Keratinocyte (primary cell): ENCODE measurements around the gene FEN1. TPM values are rescaled to one million over a fixed set of nuclear protein-coding genes. Genes with fewer than 3 reads are reported as not detected.

Experiments
- DNase-seq: peaks from one replicate; pipeline ENCODE4 v3.0.0-alpha.2; 2011; ENCODE audit warnings: low read depth, missing footprints, low spot score
- FAIRE-seq: peaks from 2 replicates; lab custom pipeline; 2011; peaks lifted over from hg19 to GRCh38; lab: Jason Lieb, UNC
- H2AFZ ChIP-seq: 2 replicates; pipeline ENCODE4 v1.6.0; 2012; ENCODE audit warnings: low read length, control low read depth, inconsistent platforms; ENCODE audit not compliant: control insufficient read depth
- H3K27ac ChIP-seq: 2 replicates; pipeline ENCODE4 v1.5.1; 2011; ENCODE audit warnings: low read length; ENCODE audit not compliant: control insufficient read depth, insufficient read depth
- H3K27me3 ChIP-seq: 3 replicates; pipeline ENCODE4 v1.6.0; 2011; ENCODE audit warnings: low read length; ENCODE audit not compliant: control insufficient read depth, insufficient read depth; ENCODE audit errors: extremely low read depth
- H3K36me3 ChIP-seq, 2 experiments: 2 replicates in 1 of 2; 3 replicates in 1 of 2; pipeline ENCODE4 v1.5.1; 2011; ENCODE audit warnings: low read length in 2 of 2, mild to moderate bottlenecking in 1 of 2; ENCODE audit not compliant: control insufficient read depth in 2 of 2, insufficient read depth in 2 of 2; ENCODE audit errors: extremely low read depth in 1 of 2
- H3K4me1 ChIP-seq: 3 replicates; pipeline ENCODE4 v1.5.1; 2011; ENCODE audit warnings: low read length; ENCODE audit not compliant: control insufficient read depth, insufficient read depth; ENCODE audit errors: extremely low read depth
- H3K4me2 ChIP-seq: 3 replicates; pipeline ENCODE4 v1.6.0; 2011; ENCODE audit warnings: low read depth, low read length; ENCODE audit not compliant: control insufficient read depth, insufficient read depth; ENCODE audit errors: extremely low read depth
- H3K4me3 ChIP-seq, 3 experiments: fragments of 200-600 bp in 1 of 3; sonication (generic) in 1 of 3; 2 replicates in 2 of 3; 3 replicates in 1 of 3; pipeline ENCODE4 v1.5.1; 2011 to 2016; ENCODE audit warnings: low read length in 3 of 3, mild to moderate bottlenecking in 3 of 3, control low read depth in 2 of 3, inconsistent platforms in 1 of 3, low read depth in 1 of 3, mixed read lengths in 1 of 3, mixed run types in 1 of 3, moderate library complexity in 1 of 3; ENCODE audit not compliant: control insufficient read depth in 2 of 3, insufficient read depth in 2 of 3; ENCODE audit errors: extremely low read depth in 1 of 3
- H3K79me2 ChIP-seq: 2 replicates; pipeline ENCODE4 v1.6.0; 2012; ENCODE audit warnings: low read length; ENCODE audit not compliant: control insufficient read depth, insufficient read depth
- H3K9ac ChIP-seq: 3 replicates; pipeline ENCODE4 v1.6.0; 2011; ENCODE audit warnings: low read length; ENCODE audit not compliant: control insufficient read depth, insufficient read depth; ENCODE audit errors: extremely low read depth
- H3K9me1 ChIP-seq: 3 replicates; pipeline ENCODE4 v1.6.0; 2011; ENCODE audit warnings: low read length; ENCODE audit not compliant: control insufficient read depth, insufficient read depth; ENCODE audit errors: extremely low read depth
- H3K9me3 ChIP-seq: 2 replicates; pipeline ENCODE4 v1.5.1; 2012; ENCODE audit warnings: low read depth, low read length; ENCODE audit not compliant: control insufficient read depth
- H4K20me1 ChIP-seq: 3 replicates; pipeline ENCODE4 v1.6.0; 2011; ENCODE audit warnings: low read length; ENCODE audit not compliant: control insufficient read depth, insufficient read depth; ENCODE audit errors: extremely low read depth
- EZH2 ChIP-seq: IDR thresholded peaks from one replicate; pipeline ENCODE4 v1.6.1; 2012; ENCODE audit warnings: inconsistent platforms, mild to moderate bottlenecking, low read length, moderate library complexity
- dilution Hi-C: fragments of 300-500 bp; cut with MboI; formaldehyde crosslinking; loops from one replicate; pipeline ENCODE4 v1.7.0; 2020; ENCODE audit warnings: low sequenced_read_pairs; ENCODE audit not compliant: extremely low pct_ligation_motif_present
- polyA plus RNA-seq, 5 experiments: library from polyadenylated mRNA; depleted of rRNA in 3 of 5; stranded (reverse) in 3 of 5; stranded (forward) in 1 of 5; unstranded in 1 of 5; fragments of >200 nt; gene quantifications; 1 replicate in 1 of 5; 2 replicates in 3 of 5; 3 replicates in 1 of 5; pipeline versions ENCODE4 v1.2.1 to v1.2.3, GENCODE V29; 2011 to 2012; ENCODE audit warnings: missing spikeins in 2 of 5, low read depth in 1 of 5, low replicate concordance in 1 of 5
- TF ChIP-seq, protein P1 (sequence below), 3 experiments: IDR thresholded peaks in 1 of 3; conservative IDR thresholded peaks in 1 of 3; optimal IDR thresholded peaks in 1 of 3; 2 replicates in 2 of 3; 3 replicates in 1 of 3; pipeline versions ENCODE3 to v1.5.1; 2011; ENCODE audit warnings: low read length in 3 of 3, mild to moderate bottlenecking in 3 of 3, moderate library complexity in 2 of 3, control low read depth in 1 of 3, inconsistent platforms in 1 of 3; ENCODE audit not compliant: insufficient read depth in 2 of 3; ENCODE audit errors: extremely low read depth in 1 of 3

FEN1 gene
- polyA plus RNA-seq, 1 donor (not counting 4 experiments of a cell fraction or from before 2014, with no cell fraction given), result 26.7 TPM

DNA sequence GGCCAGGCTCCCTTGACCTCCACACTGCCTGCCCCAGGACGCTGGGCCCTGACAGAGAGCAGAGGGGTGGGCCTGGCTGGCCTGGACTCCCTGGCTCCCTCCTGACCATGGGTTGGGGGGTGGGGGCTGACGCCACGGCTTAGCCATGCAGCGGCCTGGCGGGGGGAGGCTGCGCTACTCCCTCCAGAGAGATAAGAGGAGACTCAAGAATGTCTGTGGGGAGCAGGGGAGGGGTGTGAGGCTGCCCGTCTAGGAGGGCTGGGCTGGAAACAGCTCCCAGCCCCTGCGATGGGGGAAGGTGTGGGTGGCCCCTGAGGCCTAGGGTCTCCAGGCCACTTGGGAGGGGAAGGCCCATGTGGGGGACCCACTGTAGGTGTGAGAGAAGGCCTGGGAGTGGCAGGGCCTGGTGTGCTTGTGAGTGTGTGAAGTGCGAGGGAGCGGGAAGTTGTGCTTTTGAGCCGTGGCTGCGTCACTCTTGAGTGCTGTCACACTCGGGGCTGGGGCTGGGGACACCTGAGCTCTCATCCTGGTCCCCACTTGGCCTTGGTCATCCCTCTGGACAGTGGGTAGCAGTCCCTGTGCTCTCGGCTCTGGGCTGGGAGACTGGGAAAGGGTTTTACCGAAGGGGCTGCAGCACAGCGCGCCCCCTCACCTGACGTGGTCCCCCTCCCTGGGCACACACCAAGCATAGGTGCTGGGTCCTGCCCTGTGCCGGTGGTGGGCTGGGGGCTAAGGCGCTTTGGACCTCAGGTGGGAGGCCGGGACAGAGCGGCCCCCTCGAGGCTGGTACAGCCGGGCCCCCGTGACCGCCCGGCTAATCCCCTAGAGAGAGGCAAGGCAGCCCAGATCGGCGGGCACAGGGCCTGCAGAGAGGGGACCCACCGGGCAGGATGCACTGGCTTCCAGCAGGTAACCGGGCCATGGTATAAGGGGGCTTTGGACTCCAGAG is 37.9 kb upstream of the FEN1 start:
- H3K4me3 ChIP-seq, result no peak overlapping the region
- H3K27me3 ChIP-seq, result peaks cover 22% of the 10 kb centered on the region
- H3K9me1 ChIP-seq, result no peaks in the 10 kb centered on the region
- no peak overlapping the region for H3K27ac ChIP-seq
- DNase-seq (no peak), FAIRE-seq (no peak)
- no peak overlapping the region for H2AFZ ChIP-seq
- no peaks in the 10 kb centered on the region for H3K36me3 ChIP-seq
- no peak overlapping the region for H3K9ac ChIP-seq
- dilution Hi-C loops, result no loop called here
- no peak overlapping the region for H3K4me2 ChIP-seq
- no peak for TF ChIP-seq EZH2
- TF ChIP-seq, protein P1, sequence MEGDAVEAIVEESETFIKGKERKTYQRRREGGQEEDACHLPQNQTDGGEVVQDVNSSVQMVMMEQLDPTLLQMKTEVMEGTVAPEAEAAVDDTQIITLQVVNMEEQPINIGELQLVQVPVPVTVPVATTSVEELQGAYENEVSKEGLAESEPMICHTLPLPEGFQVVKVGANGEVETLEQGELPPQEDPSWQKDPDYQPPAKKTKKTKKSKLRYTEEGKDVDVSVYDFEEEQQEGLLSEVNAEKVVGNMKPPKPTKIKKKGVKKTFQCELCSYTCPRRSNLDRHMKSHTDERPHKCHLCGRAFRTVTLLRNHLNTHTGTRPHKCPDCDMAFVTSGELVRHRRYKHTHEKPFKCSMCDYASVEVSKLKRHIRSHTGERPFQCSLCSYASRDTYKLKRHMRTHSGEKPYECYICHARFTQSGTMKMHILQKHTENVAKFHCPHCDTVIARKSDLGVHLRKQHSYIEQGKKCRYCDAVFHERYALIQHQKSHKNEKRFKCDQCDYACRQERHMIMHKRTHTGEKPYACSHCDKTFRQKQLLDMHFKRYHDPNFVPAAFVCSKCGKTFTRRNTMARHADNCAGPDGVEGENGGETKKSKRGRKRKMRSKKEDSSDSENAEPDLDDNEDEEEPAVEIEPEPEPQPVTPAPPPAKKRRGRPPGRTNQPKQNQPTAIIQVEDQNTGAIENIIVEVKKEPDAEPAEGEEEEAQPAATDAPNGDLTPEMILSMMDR (optimal IDR thresholded peaks at IDR 0.05 in 1 of 3, IDR thresholded peaks at IDR 0.05 in 1 of 3, conservative IDR thresholded peaks at IDR 0.05 in 1 of 3; ENCODE audit: extremely low read depth in 1 of 3, insufficient read depth in 2 of 3, low read length in 3 of 3), result no peak
- peaks cover 5% of the 10 kb centered on the region for H4K20me1 ChIP-seq
- no peaks in the 10 kb centered on the region for H3K79me2 ChIP-seq
- H3K4me1 ChIP-seq, result peaks cover 2% of the 10 kb centered on the region
- no peaks in the 10 kb centered on the region for H3K9me3 ChIP-seq

GRCh38 chr11:61756147-61756451 is 36.6 kb upstream of the FEN1 start:
- Histone ChIP-seq H3K27me3 (peaks cover 22% of the 10 kb centered on the region), H3K4me2 (no peak overlapping the region), H3K9me3 (no peaks in the 10 kb centered on the region), H3K27ac (no peak overlapping the region), H3K36me3 (no peaks in the 10 kb centered on the region), H4K20me1 (peaks cover 5% of the 10 kb centered on the region), H3K9ac (no peak overlapping the region), H3K79me2 (no peaks in the 10 kb centered on the region), H3K4me3 (no peak overlapping the region), H3K9me1 (no peaks in the 10 kb centered on the region), H2AFZ (no peak overlapping the region), H3K4me1 (peaks cover 2% of the 10 kb centered on the region)
- no peak for DNase-seq
- no peak for FAIRE-seq
- TF ChIP-seq EZH2, result no peak
- TF ChIP-seq, protein P1 (optimal IDR thresholded peaks at IDR 0.05 in 1 of 3, IDR thresholded peaks at IDR 0.05 in 1 of 3, conservative IDR thresholded peaks at IDR 0.05 in 1 of 3; ENCODE audit: extremely low read depth in 1 of 3, insufficient read depth in 2 of 3, low read length in 3 of 3), result no peak
- dilution Hi-C loops, result no loop called here
